ENCODE data around the gene LYRM7. TPM values are rescaled to one million over a fixed set of nuclear protein-coding genes. Genes with fewer than 3 reads are reported as not detected.
"Not testable (repeated sequence)": the region's sequence is repeated elsewhere in the genome, so short reads cannot be mapped to it uniquely, and the experiment has no call there.

Gene LYRM7
- total RNA-seq, 1 donor from 2014 or later = 10.7 TPM

GRCh38 chr5:131186561-131187256, 16.0 kb downstream of the LYRM7 start:
- Mint-ChIP-seq H3K9me3 (no peaks in the 10 kb centered on the region), H3K27me3 (ENCODE audit: low read depth) (no peaks in the 10 kb centered on the region), H3K4me1 (no peaks in the 10 kb centered on the region), H3K4me3 (no peak overlapping the region), H3K36me3 (ENCODE audit: low read depth) (no peaks in the 10 kb centered on the region), H3K27ac (ENCODE audit: unreplicated experiment) (no peak overlapping the region)
- DNase-seq (ENCODE audit: low read depth, low spot score) = no peak
- no peak for TF ChIP-seq CTCF (conservative IDR thresholded peaks at IDR 0.05)

GRCh38 chr5:131193106-131193505, 22.4 kb downstream of the LYRM7 start:
- TF ChIP-seq CTCF (conservative IDR thresholded peaks at IDR 0.05) = no peak
- no peak overlapping the region for H3K4me3 Mint-ChIP-seq
- H3K36me3 Mint-ChIP-seq (ENCODE audit: low read depth) = no peaks in the 10 kb centered on the region
- no peak for DNase-seq (ENCODE audit: low read depth, low spot score)
- H3K9me3 Mint-ChIP-seq = no peaks in the 10 kb centered on the region
- no peak overlapping the region for H3K27ac Mint-ChIP-seq (ENCODE audit: unreplicated experiment)
- H3K27me3 Mint-ChIP-seq (ENCODE audit: low read depth) = no peaks in the 10 kb centered on the region
- peaks cover 3% of the 10 kb centered on the region for H3K4me1 Mint-ChIP-seq

GRCh38 chr5:131193897-131194296, 23.2 kb downstream of the LYRM7 start:
- not testable (repeated sequence) for DNase-seq (ENCODE audit: low read depth, low spot score); H3K36me3 Mint-ChIP-seq (ENCODE audit: low read depth); H3K4me3 Mint-ChIP-seq; H3K27ac Mint-ChIP-seq (ENCODE audit: unreplicated experiment); H3K27me3 Mint-ChIP-seq (ENCODE audit: low read depth); H3K9me3 Mint-ChIP-seq; H3K4me1 Mint-ChIP-seq

- Mint-ChIP-seq H3K27me3 (ENCODE audit: low read depth) (no peaks in the 10 kb centered on the region), H3K9me3 (no peaks in the 10 kb centered on the region), H3K36me3 (ENCODE audit: low read depth) (no peaks in the 10 kb centered on the region), H3K27ac (ENCODE audit: unreplicated experiment) (peak overlapping the region; percentile 22), H3K4me3 (no peak overlapping the region), H3K4me1 (peaks cover 3% of the 10 kb centered on the region)
- no peak for DNase-seq (ENCODE audit: low read depth, low spot score)
- no peak for TF ChIP-seq CTCF (conservative IDR thresholded peaks at IDR 0.05)
Measured at GRCh38 chr5:131194725-131195124, 24.0 kb downstream of the LYRM7 start.

GRCh38 chr5:131195696-131196095, 25.0 kb downstream of the LYRM7 start:
- no peak overlapping the region for H3K4me3 Mint-ChIP-seq
- TF ChIP-seq CTCF (conservative IDR thresholded peaks at IDR 0.05) = no peak

GRCh38 chr5:131196331-131196730, 25.6 kb downstream of the LYRM7 start:
- Mint-ChIP-seq H3K4me1 (peaks cover 3% of the 10 kb centered on the region), H3K9me3 (no peaks in the 10 kb centered on the region), H3K27ac (ENCODE audit: unreplicated experiment) (no peak overlapping the region), H3K4me3 (no peak overlapping the region), H3K36me3 (ENCODE audit: low read depth) (no peaks in the 10 kb centered on the region), H3K27me3 (ENCODE audit: low read depth) (no peaks in the 10 kb centered on the region)
- no peak for TF ChIP-seq CTCF (conservative IDR thresholded peaks at IDR 0.05)
- DNase-seq (ENCODE audit: low read depth, low spot score) = no peak

More at GRCh38 chr5:131195696-131196095, 25.0 kb downstream of the LYRM7 start:
- Mint-ChIP-seq H3K27ac (ENCODE audit: unreplicated experiment) (no peak overlapping the region), H3K27me3 (ENCODE audit: low read depth) (no peaks in the 10 kb centered on the region), H3K36me3 (ENCODE audit: low read depth) (no peaks in the 10 kb centered on the region), H3K4me1 (peaks cover 3% of the 10 kb centered on the region), H3K9me3 (no peaks in the 10 kb centered on the region)
- DNase-seq (ENCODE audit: low read depth, low spot score) = no peak

All from neural crest cell (in vitro differentiated cells).